ENCODE results near the gene PODXL.
"Not testable (repeated sequence)": the region's sequence is repeated elsewhere in the genome, so short reads cannot be mapped to it uniquely, and the experiment has no call there.

Gene PODXL

DNA sequence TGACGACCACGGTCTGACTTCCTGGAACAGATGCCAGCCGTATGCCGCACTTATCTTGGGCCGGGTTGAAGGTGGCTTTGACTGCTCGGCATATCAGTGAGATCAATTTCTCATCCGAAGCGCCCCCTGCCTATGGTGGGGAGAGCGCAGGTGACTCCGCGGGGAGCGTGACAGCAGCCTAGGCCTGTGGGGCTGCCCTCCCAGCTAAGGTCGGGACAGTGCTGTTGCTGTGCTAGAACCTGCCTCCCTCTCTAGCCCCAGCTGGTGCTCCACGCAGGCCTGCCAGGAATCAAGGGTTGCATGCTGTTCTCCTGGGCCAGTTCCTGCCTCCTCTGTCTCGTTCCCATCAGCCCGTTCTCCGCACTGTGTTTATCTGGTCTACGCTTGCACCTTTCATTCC is 49.8 kb downstream of the PODXL start:
- no peaks in the 10 kb centered on the region for H3K9me3 ChIP-seq (replicated peaks; ENCODE audit: insufficient read depth, low read length)
- no peak overlapping the region for H3K9ac ChIP-seq (ENCODE audit: low read length)
- no peaks in the 10 kb centered on the region for H3K27me3 ChIP-seq (replicated peaks; ENCODE audit: insufficient read depth, low read length)
- no peak overlapping the region for H3K4me2 ChIP-seq (ENCODE audit: low read depth, low read length)
- TF ChIP-seq EZH2phosphoT487 (IDR thresholded peaks at IDR 0.05; ENCODE audit: low read length) (no peak), EZH2 (optimal IDR thresholded peaks at IDR 0.05; ENCODE audit: low read depth, low read length) (no peak)
- H3K9me2 ChIP-seq (replicated peaks; ENCODE audit: insufficient read depth, low read length), result no peaks in the 10 kb centered on the region
- H3K4me3 ChIP-seq (ENCODE audit: low read length), result no peak overlapping the region
- no peaks in the 10 kb centered on the region for H3K36me3 ChIP-seq (replicated peaks; ENCODE audit: insufficient read depth, low read length)
- no peak for DNase-seq
- no peak overlapping the region for H3K27ac ChIP-seq (ENCODE audit: low read length)
- H3K79me2 ChIP-seq (ENCODE audit: low read length), result no peaks in the 10 kb centered on the region
- peaks cover 12% of the 10 kb centered on the region for H3K4me1 ChIP-seq (ENCODE audit: low read length)
- H3F3A ChIP-seq (ENCODE audit: insufficient read depth, low read length), result peaks cover 3% of the 10 kb centered on the region
- no peak overlapping the region for H2AFZ ChIP-seq (ENCODE audit: low read length)
- no peaks in the 10 kb centered on the region for H4K20me1 ChIP-seq (ENCODE audit: insufficient read depth, low read length)

DNA sequence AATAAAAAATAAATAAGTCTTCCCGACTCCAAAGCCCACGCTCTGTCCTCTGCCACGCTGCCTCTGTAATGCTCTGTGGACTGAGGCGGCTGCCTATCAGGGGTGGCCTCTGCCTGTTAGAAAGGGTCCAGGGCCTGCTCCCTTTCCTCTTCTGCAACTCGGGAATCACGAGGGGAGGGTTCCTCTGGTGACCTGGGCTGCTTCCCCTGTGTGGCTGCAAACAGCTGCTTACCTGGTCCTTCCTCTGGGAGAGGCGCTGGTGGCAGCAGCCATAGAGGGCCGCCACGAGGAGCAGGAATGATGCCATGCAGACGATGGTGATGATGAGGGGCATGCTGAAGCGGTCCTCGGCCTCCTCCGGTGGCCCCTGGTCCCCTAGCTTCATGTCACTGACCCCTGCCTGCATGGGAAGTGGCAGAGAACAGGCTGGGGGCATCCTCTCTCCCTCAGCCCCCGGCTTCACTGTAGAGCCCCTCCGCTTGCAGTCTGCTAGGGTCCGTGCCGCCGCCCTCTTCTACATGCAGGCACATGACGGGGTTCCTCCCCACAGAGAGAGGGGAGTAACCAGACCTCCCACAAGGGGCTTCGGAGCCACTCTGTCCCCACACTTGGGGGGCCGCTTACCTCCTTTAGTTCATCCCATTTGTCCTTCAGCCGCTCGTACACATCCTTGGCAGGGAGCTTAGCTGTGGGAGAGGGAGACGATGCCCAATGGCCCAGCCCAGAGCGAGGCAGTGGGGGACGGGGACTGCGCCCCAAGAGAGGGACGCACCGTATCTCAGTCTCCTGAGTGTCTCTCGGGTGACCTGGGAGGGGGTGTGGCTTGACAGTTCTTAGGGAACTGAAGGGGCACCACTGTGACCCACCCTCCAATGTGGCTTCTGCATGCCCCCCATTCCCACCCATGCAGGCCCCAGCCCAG is 50.5 kb downstream of the PODXL start:
- TF ChIP-seq EZH2 (optimal IDR thresholded peaks at IDR 0.05; ENCODE audit: low read depth, low read length), result no peak
- TF ChIP-seq, protein P1, sequence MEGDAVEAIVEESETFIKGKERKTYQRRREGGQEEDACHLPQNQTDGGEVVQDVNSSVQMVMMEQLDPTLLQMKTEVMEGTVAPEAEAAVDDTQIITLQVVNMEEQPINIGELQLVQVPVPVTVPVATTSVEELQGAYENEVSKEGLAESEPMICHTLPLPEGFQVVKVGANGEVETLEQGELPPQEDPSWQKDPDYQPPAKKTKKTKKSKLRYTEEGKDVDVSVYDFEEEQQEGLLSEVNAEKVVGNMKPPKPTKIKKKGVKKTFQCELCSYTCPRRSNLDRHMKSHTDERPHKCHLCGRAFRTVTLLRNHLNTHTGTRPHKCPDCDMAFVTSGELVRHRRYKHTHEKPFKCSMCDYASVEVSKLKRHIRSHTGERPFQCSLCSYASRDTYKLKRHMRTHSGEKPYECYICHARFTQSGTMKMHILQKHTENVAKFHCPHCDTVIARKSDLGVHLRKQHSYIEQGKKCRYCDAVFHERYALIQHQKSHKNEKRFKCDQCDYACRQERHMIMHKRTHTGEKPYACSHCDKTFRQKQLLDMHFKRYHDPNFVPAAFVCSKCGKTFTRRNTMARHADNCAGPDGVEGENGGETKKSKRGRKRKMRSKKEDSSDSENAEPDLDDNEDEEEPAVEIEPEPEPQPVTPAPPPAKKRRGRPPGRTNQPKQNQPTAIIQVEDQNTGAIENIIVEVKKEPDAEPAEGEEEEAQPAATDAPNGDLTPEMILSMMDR (IDR thresholded peaks at IDR 0.05; ENCODE audit: low read length), result no peak
- no peak for TF ChIP-seq EZH2phosphoT487 (IDR thresholded peaks at IDR 0.05; ENCODE audit: low read length)
- Histone ChIP-seq H3F3A (ENCODE audit: insufficient read depth, low read length) (peaks cover 9% of the 10 kb centered on the region), H3K4me2 (ENCODE audit: low read depth, low read length) (no peak overlapping the region), H3K27me3 (replicated peaks; ENCODE audit: insufficient read depth, low read length) (no peaks in the 10 kb centered on the region), H3K9me2 (replicated peaks; ENCODE audit: insufficient read depth, low read length) (no peaks in the 10 kb centered on the region), H3K79me2 (ENCODE audit: low read length) (no peaks in the 10 kb centered on the region), H4K20me1 (ENCODE audit: insufficient read depth, low read length) (no peaks in the 10 kb centered on the region), H3K4me3 (ENCODE audit: low read length) (no peak overlapping the region), H3K36me3 (replicated peaks; ENCODE audit: insufficient read depth, low read length) (no peaks in the 10 kb centered on the region), H3K9ac (ENCODE audit: low read length) (no peak overlapping the region), H3K9me3 (replicated peaks; ENCODE audit: insufficient read depth, low read length) (no peaks in the 10 kb centered on the region), H2AFZ (ENCODE audit: low read length) (no peak overlapping the region), H3K4me1 (ENCODE audit: low read length) (peaks cover 19% of the 10 kb centered on the region), H3K27ac (ENCODE audit: low read length) (no peak overlapping the region)
- no peak for DNase-seq

DNA sequence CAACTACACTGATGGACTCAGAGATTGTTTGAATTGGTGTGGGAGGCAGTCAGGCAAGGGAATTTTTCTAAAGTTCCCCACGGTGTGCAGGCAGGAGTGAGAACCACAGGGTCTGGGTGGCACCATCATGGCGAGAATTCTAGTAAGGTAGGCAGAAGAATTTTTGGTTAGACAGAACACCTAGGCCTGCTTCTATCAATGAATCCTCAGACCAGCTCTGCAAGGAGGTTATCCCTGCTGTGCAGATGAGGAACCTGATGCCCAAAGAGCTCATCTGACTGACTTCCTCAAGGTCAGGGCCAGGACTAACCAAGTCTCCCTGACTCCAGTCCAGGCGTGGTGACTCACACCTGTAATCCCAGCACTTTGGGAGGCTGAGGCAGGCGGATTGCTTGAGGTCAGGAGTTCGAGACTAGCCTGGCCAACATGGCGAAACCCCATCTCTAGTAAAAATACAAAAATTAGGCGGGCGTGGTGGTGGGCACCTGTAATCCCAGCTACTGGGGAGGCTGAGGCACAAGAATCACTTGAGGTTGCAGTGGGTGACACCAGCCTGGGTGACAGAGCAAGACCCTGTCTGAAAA is 51.3 kb downstream of the PODXL start:
- not testable (repeated sequence) for H3K9ac ChIP-seq (ENCODE audit: low read length); H2AFZ ChIP-seq (ENCODE audit: low read length); H3K36me3 ChIP-seq (replicated peaks; ENCODE audit: insufficient read depth, low read length); H3K4me2 ChIP-seq (ENCODE audit: low read depth, low read length); H3K9me3 ChIP-seq (replicated peaks; ENCODE audit: insufficient read depth, low read length); H3K79me2 ChIP-seq (ENCODE audit: low read length); H3K9me2 ChIP-seq (replicated peaks; ENCODE audit: insufficient read depth, low read length); H4K20me1 ChIP-seq (ENCODE audit: insufficient read depth, low read length); DNase-seq; H3K4me3 ChIP-seq (ENCODE audit: low read length); H3K27me3 ChIP-seq (replicated peaks; ENCODE audit: insufficient read depth, low read length); H3K27ac ChIP-seq (ENCODE audit: low read length)
- peaks cover 12% of the 10 kb centered on the region for H3F3A ChIP-seq (ENCODE audit: insufficient read depth, low read length)
- H3K4me1 ChIP-seq (ENCODE audit: low read length), result peaks cover 26% of the 10 kb centered on the region

DNA sequence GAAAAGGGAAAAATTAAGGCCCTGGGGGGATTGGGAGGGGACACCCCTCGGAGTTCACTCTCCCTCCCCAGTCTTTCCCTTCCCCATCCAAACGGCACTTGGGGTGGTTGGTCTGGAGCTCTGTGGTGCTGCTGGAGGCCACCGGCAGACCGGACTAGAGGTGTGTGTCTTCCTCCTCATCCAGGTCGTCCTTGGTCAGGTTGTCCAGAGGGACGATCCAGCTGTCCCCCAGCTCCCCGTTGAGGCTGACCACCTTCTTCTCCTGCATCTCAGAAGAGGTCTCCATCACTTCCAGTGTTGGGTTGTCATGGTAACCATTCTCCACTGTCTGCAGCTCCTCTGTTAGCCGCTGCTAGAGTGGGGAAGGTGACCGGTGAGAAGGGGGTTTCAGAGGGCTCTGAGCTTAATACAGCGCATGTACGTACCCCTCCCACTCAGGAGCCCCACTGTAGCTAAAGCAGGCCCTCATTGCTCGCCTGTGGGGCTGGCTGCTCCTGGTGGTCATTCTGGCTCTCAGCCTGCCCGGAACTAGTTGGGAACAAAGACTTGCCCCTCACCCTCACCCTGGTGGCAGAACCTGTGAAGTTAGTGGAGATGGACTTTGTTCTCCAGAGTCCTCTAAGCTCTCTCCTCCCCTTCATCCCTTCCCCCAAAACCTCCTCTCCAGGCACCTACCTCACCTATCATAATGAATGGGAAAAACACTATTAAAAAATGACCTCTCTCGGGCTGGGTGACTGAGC is 52.1 kb downstream of the PODXL start:
- Histone ChIP-seq H3K4me1 (ENCODE audit: low read length) (peaks cover 26% of the 10 kb centered on the region), H3K9me2 (replicated peaks; ENCODE audit: insufficient read depth, low read length) (no peaks in the 10 kb centered on the region), H3K9ac (ENCODE audit: low read length) (no peak overlapping the region), H3K27ac (ENCODE audit: low read length) (no peak overlapping the region), H4K20me1 (ENCODE audit: insufficient read depth, low read length) (no peaks in the 10 kb centered on the region), H3K4me2 (ENCODE audit: low read depth, low read length) (no peak overlapping the region), H3K4me3 (ENCODE audit: low read length) (no peak overlapping the region), H3F3A (ENCODE audit: insufficient read depth, low read length) (peaks cover 12% of the 10 kb centered on the region), H2AFZ (ENCODE audit: low read length) (no peak overlapping the region), H3K27me3 (replicated peaks; ENCODE audit: insufficient read depth, low read length) (no peaks in the 10 kb centered on the region), H3K79me2 (ENCODE audit: low read length) (no peaks in the 10 kb centered on the region), H3K9me3 (replicated peaks; ENCODE audit: insufficient read depth, low read length) (no peaks in the 10 kb centered on the region), H3K36me3 (replicated peaks; ENCODE audit: insufficient read depth, low read length) (no peaks in the 10 kb centered on the region)
- no peak for DNase-seq
- TF ChIP-seq EZH2phosphoT487 (IDR thresholded peaks at IDR 0.05; ENCODE audit: low read length) (no peak), EZH2 (optimal IDR thresholded peaks at IDR 0.05; ENCODE audit: low read depth, low read length) (no peak)
- TF ChIP-seq, protein P1 (IDR thresholded peaks at IDR 0.05; ENCODE audit: low read length), result no peak

All from MM.1S (cell line).